Esophagus squamous epithelium (tissue), 4 donors: ENCODE results near the gene DLL3.

Experiments
- CTCF ChIP-seq, 6 experiments: fragments of 450-650 bp in 4 of 6; fragments of 200-600 bp in 2 of 6; sonication (generic) in 2 of 6; IDR thresholded peaks; one replicate each; pipeline ENCODE4 v1.5.1; 2016 to 2019; ENCODE audit warnings: antibody characterized with exemption in 6 of 6, mild to moderate bottlenecking in 4 of 6, moderate library complexity in 4 of 6
- POLR2A ChIP-seq, 4 donors: fragments of 450-650 bp; IDR thresholded peaks; one replicate each; pipeline ENCODE4 v1.6.1; 2017; ENCODE audit warnings: antibody characterized with exemption in 4 of 4, mild to moderate bottlenecking in 4 of 4, moderate library complexity in 3 of 4

- TF ChIP-seq CTCF (IDR thresholded peaks at IDR 0.05) (no peak), POLR2A (IDR thresholded peaks at IDR 0.05) (no peak)
These were observed 26.5 kb downstream of the DLL3 start for GRCh38 chr19:39525205-39525604.
